IMR-90 (cell line): ENCODE measurements around the gene PPP1R14D. TPM values are rescaled to one million over a fixed set of nuclear protein-coding genes. Genes with fewer than 3 reads are reported as not detected.

Experiments used
- ATAC-seq: fragments of 200-7000 bp; cut with Tn5 transposase; 2 replicates; pipeline ENCODE4 v1.9.1; 2020; ENCODE audit warnings: low read depth, mild to moderate bottlenecking, moderate library complexity
- BruUV-seq: library from RNA; stranded (reverse); fragments of 400-500 nt; replicated peaks from 2 replicates; lab custom pipeline; 2021; lab: Mats Ljungman, UMichigan
- CTCF ChIA-PET: fragments of 300-600 bp; formaldehyde crosslinking; extraction: SDS; loops from one replicate; lab custom pipeline; 2021; ENCODE audit warnings: antibody characterized with exemption; lab: Yijun Ruan, JAX
- POLR2A ChIA-PET: fragments of 300-600 bp; sonication (Branson Sonifier 250); formaldehyde crosslinking; loops from one replicate; lab custom pipeline; 2022; ENCODE audit warnings: antibody characterized with exemption; ENCODE audit not compliant: unreplicated experiment; lab: Charles Lee
- DNase-seq: peaks from one replicate; pipeline ENCODE4 v3.0.0; 2013
- H2AFZ ChIP-seq: replicated peaks from 2 replicates; pipeline ENCODE3; 2013; ENCODE audit warnings: low read length, mild to moderate bottlenecking; ENCODE audit not compliant: poor library complexity
- H2AK5ac ChIP-seq: 2 replicates; pipeline ENCODE4 v1.6.1; 2013; ENCODE audit warnings: low read depth, low read length, inconsistent platforms
- H2AK9ac ChIP-seq: replicated peaks from 2 replicates; pipeline ENCODE3; 2013; ENCODE audit warnings: mild to moderate bottlenecking, low read depth, low read length, moderate library complexity; ENCODE audit not compliant: poor library complexity
- H2BK120ac ChIP-seq: 2 replicates; pipeline ENCODE4 v1.6.1; 2013; ENCODE audit warnings: low read depth, low read length, inconsistent platforms
- H2BK15ac ChIP-seq: 3 replicates; pipeline ENCODE4 v1.6.1; 2013; ENCODE audit warnings: low read depth, low read length, inconsistent platforms
- H2BK20ac ChIP-seq: 2 replicates; pipeline ENCODE4 v1.6.1; 2013; ENCODE audit warnings: low read depth, mild to moderate bottlenecking, inconsistent platforms, low read length, moderate library complexity
- H2BK5ac ChIP-seq: 2 replicates; pipeline ENCODE4 v1.6.1; 2013; ENCODE audit warnings: mild to moderate bottlenecking, low read depth, low read length, inconsistent platforms; ENCODE audit not compliant: poor library complexity, severe bottlenecking
- H3K14ac ChIP-seq: replicated peaks from 2 replicates; pipeline ENCODE4 v1.6.1; 2013; ENCODE audit warnings: low read depth, low read length, inconsistent platforms
- H3K18ac ChIP-seq: 2 replicates; pipeline ENCODE4 v1.6.1; 2013; ENCODE audit warnings: low read depth, low read length, control low read depth
- H3K23ac ChIP-seq: 2 replicates; pipeline ENCODE4 v1.6.1; 2013; ENCODE audit warnings: low read depth, low read length, inconsistent platforms
- H3K27ac ChIP-seq: 2 replicates; pipeline ENCODE4 v1.5.1; 2013; ENCODE audit warnings: mild to moderate bottlenecking, control low read depth, low read length; ENCODE audit not compliant: insufficient read depth
- H3K27me3 ChIP-seq: 2 replicates; pipeline ENCODE4 v1.6.1; 2013; ENCODE audit warnings: low read length; ENCODE audit not compliant: control insufficient read depth, insufficient read depth
- H3K36me3 ChIP-seq: 2 replicates; pipeline ENCODE4 v1.6.1; 2013; ENCODE audit warnings: low read length, mixed read lengths; ENCODE audit not compliant: control insufficient read depth, insufficient read depth
- H3K4ac ChIP-seq: 2 replicates; pipeline ENCODE4 v1.6.1; 2013; ENCODE audit warnings: low read depth, low read length, inconsistent platforms
- H3K4me1 ChIP-seq: 2 replicates; pipeline ENCODE4 v1.6.1; 2013; ENCODE audit warnings: low read length, mixed read lengths; ENCODE audit not compliant: control insufficient read depth, insufficient read depth
- H3K4me2 ChIP-seq: 2 replicates; pipeline ENCODE4 v1.6.1; 2013; ENCODE audit warnings: low read depth, mild to moderate bottlenecking, control low read depth, low read length, moderate library complexity
- H3K4me3 ChIP-seq: 2 replicates; pipeline ENCODE4 v1.5.1; 2013; ENCODE audit warnings: low read depth, mild to moderate bottlenecking, control low read depth, low read length, moderate library complexity; ENCODE audit not compliant: insufficient read depth
- H3K56ac ChIP-seq: 2 replicates; pipeline ENCODE4 v1.6.1; 2013; ENCODE audit warnings: low read length, inconsistent platforms; ENCODE audit not compliant: insufficient read depth; ENCODE audit errors: extremely low read depth
- H3K79me1 ChIP-seq, 2 experiments: 2 replicates each; pipeline ENCODE4 v1.6.1; 2013; ENCODE audit warnings: low read length in 2 of 2, inconsistent platforms in 1 of 2, low read depth in 1 of 2
- H3K9ac ChIP-seq: 2 replicates; pipeline ENCODE4 v1.6.1; 2013; ENCODE audit warnings: low read depth, low read length, control low read depth
- H3K9me1 ChIP-seq: 2 replicates; pipeline ENCODE4 v1.6.1; 2013; ENCODE audit warnings: low read length, inconsistent platforms; ENCODE audit not compliant: insufficient read depth
- H3K9me3 ChIP-seq: 2 replicates; pipeline ENCODE4 v1.6.1; 2013; ENCODE audit warnings: low read length; ENCODE audit not compliant: control insufficient read depth, insufficient read depth
- H4K20me1 ChIP-seq: 2 replicates; pipeline ENCODE4 v1.6.1; 2013; ENCODE audit warnings: low read length, inconsistent platforms; ENCODE audit not compliant: insufficient read depth
- H4K5ac ChIP-seq: 2 replicates; pipeline ENCODE4 v1.6.1; 2013; ENCODE audit warnings: mild to moderate bottlenecking, low read depth, low read length, control low read depth
- H4K8ac ChIP-seq, 2 experiments: 2 replicates each; pipeline ENCODE4 v1.6.1; 2013; ENCODE audit warnings: low read depth in 2 of 2, low read length in 2 of 2, control low read depth in 1 of 2, inconsistent platforms in 1 of 2
- H4K91ac ChIP-seq: 2 replicates; pipeline ENCODE4 v1.6.1; 2013; ENCODE audit warnings: low read depth, low read length, inconsistent platforms; ENCODE audit not compliant: insufficient read depth
- BHLHE40 ChIP-seq: fragments of 150-350 bp; IDR thresholded peaks from 2 replicates; pipeline ENCODE4 v1.6.1; 2016; ENCODE audit warnings: mild to moderate bottlenecking, low read depth, low read length
- CEBPB ChIP-seq: IDR thresholded peaks from 2 replicates; pipeline ENCODE4 v1.6.1; 2012; ENCODE audit warnings: low read depth, low read length, improper control_type of control experiment
- CHD1 ChIP-seq: IDR thresholded peaks from 2 replicates; pipeline ENCODE4 v1.6.1; 2012; ENCODE audit warnings: low read depth, low read length, improper control_type of control experiment
- FOS ChIP-seq: fragments of 150-350 bp; IDR thresholded peaks from 2 replicates; pipeline ENCODE4 v1.6.1; 2016; ENCODE audit warnings: low read depth, low read length
- MAZ ChIP-seq: IDR thresholded peaks from 2 replicates; pipeline ENCODE4 v1.6.1; 2012; ENCODE audit warnings: low read depth, mild to moderate bottlenecking, low read length, improper control_type of control experiment, moderate library complexity, borderline replicate concordance
- MXI1 ChIP-seq: IDR thresholded peaks from 2 replicates; pipeline ENCODE4 v1.6.1; 2012; ENCODE audit warnings: low read depth, mild to moderate bottlenecking, low read length, moderate library complexity, borderline replicate concordance
- NFE2L2 ChIP-seq: fragments of 150-350 bp; IDR thresholded peaks from 2 replicates; pipeline ENCODE4 v1.6.1; 2016; ENCODE audit warnings: low read depth, mild to moderate bottlenecking, low read length
- POLR2A ChIP-seq: IDR thresholded peaks from 2 replicates; pipeline ENCODE4 v1.6.1; 2012; ENCODE audit warnings: mild to moderate bottlenecking, low read depth, low read length
- RAD21 ChIP-seq: IDR thresholded peaks from 2 replicates; pipeline ENCODE4 v1.6.1; 2012; ENCODE audit warnings: low read length, improper control_type of control experiment
- RCOR1 ChIP-seq: IDR thresholded peaks from 2 replicates; pipeline ENCODE4 v1.6.1; 2012; ENCODE audit warnings: mild to moderate bottlenecking, low read length, improper control_type of control experiment; ENCODE audit not compliant: insufficient replicate concordance
- RFX5 ChIP-seq: IDR thresholded peaks from 2 replicates; pipeline ENCODE4 v1.8.0; 2012; ENCODE audit warnings: low read depth, mild to moderate bottlenecking, low read length, moderate library complexity
- SMC3 ChIP-seq: fragments of 150-350 bp; IDR thresholded peaks from 2 replicates; pipeline ENCODE4 v1.6.1; 2016; ENCODE audit warnings: low read depth, mild to moderate bottlenecking, antibody characterized with exemption, low read length, moderate library complexity
- WGBS, 2 experiments: methylation state at CpG; one replicate each; pipeline versions ENCODE4 v1.1.5 to v1.1.7; 2013; ENCODE audit warnings: missing lambda C conversion rate in 2 of 2; ENCODE audit not compliant: insufficient read length in 1 of 2; ENCODE audit errors: extremely low coverage in 2 of 2; 5-methylcytosine and 5-hydroxymethylcytosine counted together
- dilution Hi-C: fragments of 300-500 bp; cut with HindIII; formaldehyde crosslinking; loops from one replicate; pipeline ENCODE4 v1.14.3; 2018; ENCODE audit warnings: low sequenced_read_pairs; ENCODE audit not compliant: unreplicated experiment
- in situ Hi-C: fragments of 300-500 bp; cut with MboI; formaldehyde crosslinking; loops from 3 replicates; pipeline ENCODE4 v1.14.3; 2019; ENCODE audit warnings: low sequenced_read_pairs, inconsistent platforms, mixed read lengths
- intact Hi-C: fragments of 100-400 bp; cut with micrococcal nuclease; formaldehyde crosslinking; loops from 2 replicates; pipeline ENCODE4 v1.10.0; 2022
- polyA plus RNA-seq, 3 experiments: library from polyadenylated mRNA; depleted of rRNA; stranded (reverse); fragments of >200 nt; gene quantifications; 2 replicates each; pipeline ENCODE4 v1.2.3, GENCODE V29; 2012; ENCODE audit warnings: low replicate concordance in 1 of 3
- total RNA-seq: library from RNA; depleted of rRNA; stranded (reverse); fragments of >200 nt; gene quantifications from 2 replicates; pipeline ENCODE4 v1.2.3, GENCODE V29; 2012
- TF ChIP-seq, protein P1 (sequence below): conservative IDR thresholded peaks from 2 replicates; pipeline ENCODE4 v1.5.1; 2012; ENCODE audit warnings: mild to moderate bottlenecking, low read depth, low read length, improper control_type of control experiment
- TF ChIP-seq, protein P2 (sequence below): fragments of 150-350 bp; IDR thresholded peaks from 2 replicates; pipeline ENCODE4 v1.6.1; 2016; ENCODE audit warnings: low read depth, mild to moderate bottlenecking, low read length, moderate library complexity, borderline replicate concordance

Gene PPP1R14D
- total and polyA plus RNA-seq, 2 of the 4 experiments (the other 2 are of a cell fraction), result not detected

- Histone ChIP-seq H2AK9ac (no peak overlapping the region), H4K91ac (no peak overlapping the region), H3K9me3 (no peaks in the 10 kb centered on the region), H2BK5ac (no peak overlapping the region), H4K20me1 (no peaks in the 10 kb centered on the region; the same call in 1 of the 2 replicates), H3K4me1 (peaks cover 8% of the 10 kb centered on the region), H2AFZ (no peak overlapping the region), H4K5ac (no peak overlapping the region), H3K14ac (no peak overlapping the region), H3K27me3 (no peaks in the 10 kb centered on the region), H3K56ac (no peak overlapping the region), H3K18ac (no peak overlapping the region), H3K4me2 (no peak overlapping the region), H2BK120ac (no peak overlapping the region), H2AK5ac (no peak overlapping the region), H3K23ac (no peak overlapping the region), H3K4ac (no peak overlapping the region), H3K9ac (no peak overlapping the region), H2BK15ac (no peak overlapping the region), H3K4me3 (no peak overlapping the region), H3K9me1 (peaks cover 3% of the 10 kb centered on the region; the same call in 1 of the 2 replicates), H2BK20ac (no peak overlapping the region), H3K79me1 (no peaks in the 10 kb centered on the region), H3K36me3 (no peaks in the 10 kb centered on the region), H4K8ac (no peak overlapping the region), H3K27ac (no peak overlapping the region)
- in situ Hi-C loops, result no loop called here
- DNase-seq (no peak), ATAC-seq (no peak)
- no TSS peak for BruUV-seq
- dilution Hi-C loops, result no loop called here
- intact Hi-C loops, result no loop called here
- WGBS, 2 experiments, result no CpG with 5 or more reads among the region's 2 CpGs
- no peak for TF ChIP-seq RFX5
- no peak for TF ChIP-seq NFE2L2
- no peak for TF ChIP-seq MXI1
- no peak for TF ChIP-seq FOS
- TF ChIP-seq BHLHE40, result no peak
- no peak for TF ChIP-seq RCOR1
- TF ChIP-seq, protein P1, sequence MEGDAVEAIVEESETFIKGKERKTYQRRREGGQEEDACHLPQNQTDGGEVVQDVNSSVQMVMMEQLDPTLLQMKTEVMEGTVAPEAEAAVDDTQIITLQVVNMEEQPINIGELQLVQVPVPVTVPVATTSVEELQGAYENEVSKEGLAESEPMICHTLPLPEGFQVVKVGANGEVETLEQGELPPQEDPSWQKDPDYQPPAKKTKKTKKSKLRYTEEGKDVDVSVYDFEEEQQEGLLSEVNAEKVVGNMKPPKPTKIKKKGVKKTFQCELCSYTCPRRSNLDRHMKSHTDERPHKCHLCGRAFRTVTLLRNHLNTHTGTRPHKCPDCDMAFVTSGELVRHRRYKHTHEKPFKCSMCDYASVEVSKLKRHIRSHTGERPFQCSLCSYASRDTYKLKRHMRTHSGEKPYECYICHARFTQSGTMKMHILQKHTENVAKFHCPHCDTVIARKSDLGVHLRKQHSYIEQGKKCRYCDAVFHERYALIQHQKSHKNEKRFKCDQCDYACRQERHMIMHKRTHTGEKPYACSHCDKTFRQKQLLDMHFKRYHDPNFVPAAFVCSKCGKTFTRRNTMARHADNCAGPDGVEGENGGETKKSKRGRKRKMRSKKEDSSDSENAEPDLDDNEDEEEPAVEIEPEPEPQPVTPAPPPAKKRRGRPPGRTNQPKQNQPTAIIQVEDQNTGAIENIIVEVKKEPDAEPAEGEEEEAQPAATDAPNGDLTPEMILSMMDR, result no peak
- no peak for TF ChIP-seq CHD1
- no peak for TF ChIP-seq SMC3
- no peak for TF ChIP-seq POLR2A
- TF ChIP-seq RAD21, result no peak
- TF ChIP-seq, protein P2, sequence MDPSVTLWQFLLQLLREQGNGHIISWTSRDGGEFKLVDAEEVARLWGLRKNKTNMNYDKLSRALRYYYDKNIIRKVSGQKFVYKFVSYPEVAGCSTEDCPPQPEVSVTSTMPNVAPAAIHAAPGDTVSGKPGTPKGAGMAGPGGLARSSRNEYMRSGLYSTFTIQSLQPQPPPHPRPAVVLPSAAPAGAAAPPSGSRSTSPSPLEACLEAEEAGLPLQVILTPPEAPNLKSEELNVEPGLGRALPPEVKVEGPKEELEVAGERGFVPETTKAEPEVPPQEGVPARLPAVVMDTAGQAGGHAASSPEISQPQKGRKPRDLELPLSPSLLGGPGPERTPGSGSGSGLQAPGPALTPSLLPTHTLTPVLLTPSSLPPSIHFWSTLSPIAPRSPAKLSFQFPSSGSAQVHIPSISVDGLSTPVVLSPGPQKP, result no peak
- no peak for TF ChIP-seq CEBPB
- no peak for TF ChIP-seq MAZ
- ChIA-PET CTCF (no interaction called here), POLR2A (no interaction called here)
These were observed 7.3 kb downstream of the PPP1R14D start for GRCh38 chr15:40821195-40821594.
